Fibroblast of skin of right biceps (primary cell): ENCODE data around the gene PIP4K2C.
A peak's percentile ranks its signal among the peaks of the same experiment; 100 is the strongest.
"Not testable (repeated sequence)": the region's sequence is repeated elsewhere in the genome, so short reads cannot be mapped to it uniquely, and the experiment has no call there.

ENCODE experiments used
- DNase-seq: peaks from one replicate; pipeline ENCODE4 v3.0.0-alpha.2; 2013

The PIP4K2C gene

GRCh38 chr12:57623811-57624390, 32.9 kb downstream of the PIP4K2C start:
- DNase-seq: no peak

GRCh38 chr12:57624441-57625220, 33.6 kb downstream of the PIP4K2C start:
- DNase-seq: no peak

GRCh38 chr12:57625261-57626032, 34.5 kb downstream of the PIP4K2C start:
- DNase-seq: no peak

- DNase-seq: no peak
Measured at GRCh38 chr12:57626111-57626920, 35.3 kb downstream of the PIP4K2C start.

- no peak for DNase-seq
Measured at GRCh38 chr12:57626921-57627445, 36.0 kb downstream of the PIP4K2C start.

DNA sequence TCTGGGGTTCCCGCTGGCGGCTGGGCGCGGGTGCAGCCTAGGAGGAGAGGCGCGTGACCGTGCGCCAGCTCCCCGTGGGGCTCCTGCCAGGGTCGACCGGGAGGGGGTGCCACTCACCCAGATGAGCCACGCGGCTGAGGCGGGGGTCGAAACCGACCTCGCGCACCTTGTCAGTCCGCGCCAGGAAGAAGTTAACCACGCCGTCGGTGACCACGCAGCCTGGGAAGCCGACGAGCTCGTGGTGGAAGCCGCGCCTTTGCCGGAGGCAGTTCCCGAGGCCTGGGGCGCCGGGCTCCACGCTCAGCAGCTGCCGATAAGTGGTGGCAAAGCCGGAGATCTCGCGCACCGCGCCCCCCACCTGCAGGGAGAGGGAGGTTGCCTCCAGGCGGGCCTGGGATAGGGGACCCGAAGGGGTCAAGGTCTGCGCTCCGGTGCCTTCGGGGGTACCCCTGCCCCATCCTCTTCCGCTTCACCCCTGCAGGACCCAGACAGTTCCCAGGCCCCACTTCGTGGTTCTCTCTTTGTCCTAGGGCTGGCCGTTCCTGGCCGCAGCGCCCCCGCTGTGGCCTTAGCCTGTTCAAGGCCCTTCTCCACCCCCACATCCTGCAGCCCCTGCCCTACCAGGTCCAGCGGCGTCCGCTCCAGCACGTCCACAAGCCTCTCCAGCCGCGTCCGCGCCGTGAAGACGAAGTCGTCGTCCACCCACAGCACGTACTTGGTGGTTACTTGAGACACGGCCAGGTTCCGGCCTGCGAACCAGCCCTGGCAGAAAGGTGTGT, 36.7 kb downstream of the PIP4K2C start:
- no peak for DNase-seq

- no peak for DNase-seq
Measured at GRCh38 chr12:57628280-57629191, 37.5 kb downstream of the PIP4K2C start.

DNA sequence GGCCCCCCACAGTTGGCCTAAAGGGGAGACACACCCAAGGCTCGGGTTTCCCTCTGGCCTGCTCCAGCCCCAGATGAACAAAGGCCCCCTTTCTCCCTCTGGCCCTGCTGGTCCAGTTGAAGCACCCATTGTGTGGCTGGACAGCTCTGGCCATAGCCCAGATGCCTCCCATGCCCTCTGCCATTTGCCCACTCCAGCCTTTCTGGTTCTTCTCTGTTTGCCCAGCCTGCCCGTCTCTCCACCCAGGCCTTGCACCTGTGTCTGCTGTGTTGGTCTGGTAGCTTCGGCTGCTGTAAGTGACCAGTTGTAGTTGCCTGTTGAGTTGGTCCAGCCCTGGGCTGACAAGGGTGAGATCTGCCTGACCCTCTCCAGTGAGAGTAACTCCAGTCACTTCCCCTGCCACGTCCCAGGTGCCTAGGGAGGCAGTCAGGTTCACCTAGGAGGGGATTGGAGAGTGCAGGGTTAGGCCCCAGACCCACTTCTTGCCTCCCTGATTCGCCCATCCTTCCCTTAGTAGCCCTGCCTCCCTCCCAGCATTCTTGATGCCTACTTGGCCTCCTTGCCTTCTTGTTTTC, 39.0 kb downstream of the PIP4K2C start:
- no peak for DNase-seq

GRCh38 chr12:57630891-57631433, 40.0 kb downstream of the PIP4K2C start:
- no peak for DNase-seq

GRCh38 chr12:57631566-57632072, 40.6 kb downstream of the PIP4K2C start:
- DNase-seq: no peak

DNA sequence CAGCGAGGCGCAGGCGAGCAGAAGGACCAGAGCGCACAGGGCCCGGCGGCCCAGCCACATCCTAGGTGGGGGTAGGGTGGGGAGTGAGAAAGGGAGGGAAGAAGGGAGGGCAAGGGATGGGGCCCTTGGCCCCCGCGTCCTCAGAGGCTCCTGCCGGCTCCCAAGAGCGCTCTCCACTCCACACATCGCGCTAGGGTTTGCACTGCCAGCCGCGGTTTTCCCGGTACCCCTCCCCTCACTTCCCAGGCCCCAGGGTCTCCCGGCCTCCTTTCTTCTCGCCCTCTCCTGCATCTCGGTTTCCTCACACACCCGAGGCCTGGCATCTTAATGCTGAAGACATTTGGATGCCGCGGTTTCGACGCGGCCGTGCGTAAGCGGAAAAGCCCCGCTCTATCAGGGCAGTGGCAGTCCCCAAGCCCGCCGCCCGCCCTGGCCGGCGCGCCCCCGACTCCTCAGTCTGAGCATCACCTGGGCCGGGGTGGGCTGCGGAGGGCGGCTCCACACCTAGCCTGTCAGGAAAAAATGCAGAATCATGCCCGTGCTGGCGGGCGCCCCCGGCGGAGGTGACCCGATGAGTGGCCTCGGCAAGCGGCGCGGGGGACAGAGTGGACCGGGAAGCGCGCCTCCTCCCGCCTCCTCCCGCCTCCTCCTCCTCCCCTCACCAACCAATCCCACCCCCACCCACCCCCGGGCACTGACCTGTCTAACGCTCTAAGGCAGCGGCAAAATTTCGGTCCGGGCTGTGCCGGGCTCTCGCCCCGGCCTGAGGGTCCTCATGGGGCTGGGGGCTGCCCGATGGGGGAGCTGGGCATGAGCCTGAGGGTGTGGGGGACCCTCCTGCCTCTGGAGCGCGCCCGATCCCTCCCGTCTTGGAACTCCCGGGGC, 41.3 kb downstream of the PIP4K2C start:
- DNase-seq: peak; percentile 15

DNA sequence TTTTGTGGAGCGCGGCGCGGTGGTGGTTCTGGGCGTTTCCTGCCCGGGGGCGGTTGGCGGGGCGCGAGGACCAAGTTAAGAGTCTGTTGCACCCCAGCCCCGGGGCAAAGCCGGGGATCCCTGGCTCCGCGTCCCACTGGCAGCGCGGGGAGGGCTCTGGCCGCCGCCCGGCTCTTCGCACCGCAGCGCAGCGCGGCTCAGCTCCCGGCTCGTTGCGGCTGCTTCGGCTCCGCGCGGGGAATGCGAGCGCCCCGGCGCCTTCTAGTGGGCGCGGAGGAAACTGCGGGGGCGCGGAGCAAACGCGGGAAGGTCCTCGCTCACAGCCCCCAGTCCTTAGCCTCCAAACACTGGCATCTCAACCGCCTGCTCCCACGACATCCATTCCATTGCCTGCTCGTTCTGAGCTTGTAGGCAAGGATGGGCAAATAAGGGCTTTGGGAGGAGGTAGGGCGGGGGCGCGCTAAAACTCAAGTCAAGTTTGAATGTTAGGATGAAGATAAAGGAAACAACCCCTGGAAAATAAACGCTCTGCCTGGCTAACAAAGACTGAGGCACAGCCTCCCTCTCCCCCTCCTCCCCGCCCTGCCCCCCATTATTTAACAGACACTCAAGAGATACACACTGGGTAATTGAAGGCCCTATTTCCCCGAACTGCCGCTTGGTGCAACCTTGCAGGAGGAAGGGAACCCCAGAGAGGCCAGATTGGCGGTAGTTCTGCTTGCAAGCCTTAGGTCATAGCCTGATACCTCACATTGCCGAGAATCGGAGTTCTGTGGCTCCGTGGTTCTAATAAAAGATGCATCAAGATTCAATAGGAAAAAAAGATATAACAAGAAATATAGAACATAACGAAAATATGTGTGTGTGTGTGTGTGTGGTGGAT, 42.2 kb downstream of the PIP4K2C start, which contains the start of gene B4GALNT1:
Gene B4GALNT1, minus strand, starts transcription at position 244 of the 883 bp plus-strand sequence. CDS start 1,069 bp downstream, outside the sequence.
- peak; percentile 59 for DNase-seq

DNA sequence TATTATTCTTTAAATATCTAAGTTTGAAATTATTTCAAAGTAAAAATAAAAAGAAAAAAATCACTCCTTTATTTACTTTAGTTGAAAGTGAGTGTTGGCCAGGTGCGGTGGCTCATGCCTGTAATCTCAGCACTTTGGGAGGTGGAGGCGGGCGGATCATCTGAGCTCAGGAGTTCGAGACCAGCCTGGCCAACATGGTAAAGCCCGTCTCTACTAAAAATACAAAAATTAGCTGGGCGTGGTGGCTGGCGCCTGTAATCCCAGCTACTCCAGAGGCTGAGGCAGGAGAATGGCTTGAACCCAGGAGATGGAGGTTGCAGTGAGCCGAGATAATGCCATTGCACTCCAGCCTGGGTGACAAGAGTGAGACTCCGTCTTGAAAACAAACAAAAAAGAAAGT, 45.7 kb downstream of the PIP4K2C start:
- DNase-seq: not testable (repeated sequence)

- DNase-seq: no peak
Measured at GRCh38 chr12:57637364-57637763, 46.4 kb downstream of the PIP4K2C start.

DNA sequence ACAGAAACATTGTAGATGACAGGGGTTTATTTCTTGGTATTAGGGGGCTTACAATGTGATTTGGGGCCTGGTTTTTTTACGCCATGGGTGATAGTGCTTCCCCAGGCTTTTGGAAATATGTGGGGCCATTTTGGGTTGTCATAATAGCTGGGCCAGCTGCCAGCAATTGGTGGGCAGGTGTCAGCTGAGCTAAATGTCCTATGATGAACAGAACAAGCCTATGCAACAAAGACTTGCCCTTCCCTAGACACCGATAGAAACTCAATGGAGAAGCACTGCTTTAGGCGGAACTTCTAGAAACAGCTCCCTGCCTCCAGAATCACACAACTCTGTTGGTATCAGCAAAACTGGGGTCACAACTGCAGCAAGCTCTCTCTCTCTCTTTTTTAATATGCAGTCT, 47.1 kb downstream of the PIP4K2C start:
- no peak for DNase-seq

DNA sequence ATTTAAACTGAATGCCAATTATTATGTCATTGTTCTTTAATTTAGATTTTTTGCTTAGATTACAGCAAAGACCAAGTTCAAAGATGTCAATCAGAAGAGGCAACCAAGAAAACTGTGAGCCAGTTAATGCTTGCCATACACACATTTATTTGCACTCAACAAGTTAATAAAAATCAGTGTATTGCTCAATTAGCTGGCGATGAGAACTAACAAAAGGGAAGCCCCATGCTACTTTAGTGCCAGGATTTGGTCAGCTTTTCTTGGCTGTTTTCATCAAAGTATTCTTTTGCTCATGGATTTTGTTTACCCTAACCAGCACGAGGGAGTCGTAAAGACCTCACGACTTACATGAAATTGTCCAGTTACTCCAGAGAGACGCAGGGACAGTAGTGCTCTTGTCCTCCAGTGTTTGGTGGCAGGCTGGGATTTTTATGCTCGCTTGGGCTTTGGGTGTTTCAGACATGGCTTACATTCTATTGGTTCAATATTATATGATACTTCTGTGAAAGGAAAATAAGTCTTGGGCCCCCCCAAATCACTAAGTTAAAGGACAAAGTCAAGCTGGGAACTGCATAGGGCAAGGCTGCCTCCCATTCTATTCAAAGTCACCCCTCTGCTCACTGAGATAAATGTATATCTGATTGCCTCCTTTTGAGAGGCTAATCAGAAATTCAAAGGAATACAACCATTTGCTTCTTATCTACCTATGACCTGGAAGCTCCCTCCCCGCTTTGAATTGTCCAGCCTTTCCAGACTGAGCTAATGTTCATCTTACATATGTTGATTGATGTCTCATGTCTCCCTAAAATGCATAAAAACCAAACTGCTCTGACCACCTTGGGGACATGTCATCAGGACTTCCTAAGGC, 49.4 kb downstream of the PIP4K2C start:
- no peak for DNase-seq
